SU-DHL-6 (cell line): ENCODE results near the gene RGMA.

Source experiments
- CTCF ChIP-seq: fragments of 200-600 bp; sonication (generic); IDR thresholded peaks from one replicate; pipeline ENCODE4 v1.5.1; 2017; ENCODE audit warnings: antibody characterized with exemption, mild to moderate bottlenecking, low read length, moderate library complexity; ENCODE audit not compliant: insufficient read depth, poor library complexity, severe bottlenecking
- EZH2phosphoT487 ChIP-seq: fragments of 200-600 bp; sonication (generic), shearing (Covaris generic); conservative IDR thresholded peaks from 2 replicates; pipeline ENCODE4 v1.6.1; 2018; ENCODE audit warnings: mild to moderate bottlenecking, antibody characterized with exemption, low read length, moderate library complexity, mixed read lengths

- TF ChIP-seq CTCF (no peak), EZH2phosphoT487 (no peak)
Measured at GRCh38 chr15:93129702-93130488, 40.9 kb upstream of the RGMA start.
